Aorta (tissue), 5 donors: ENCODE data around the gene ZNF423. TPM values are rescaled to one million over a fixed set of nuclear protein-coding genes. Genes with fewer than 3 reads are reported as not detected.

Experiments
- ATAC-seq: fragments of 200-7000 bp; cut with Tn5 transposase; one replicate; pipeline ENCODE4 v1.9.1; 2022; ENCODE audit warnings: moderate library complexity; ENCODE audit not compliant: low FRiP score
- DNase-seq, 2 donors: peaks; one replicate each; pipeline ENCODE4 v3.0.0-alpha.2; 2020
- H3K27ac ChIP-seq, 2 donors: one replicate each; pipeline ENCODE4 v1.5.1; 2013; ENCODE audit warnings: low read length in 2 of 2, mild to moderate bottlenecking in 2 of 2, moderate library complexity in 2 of 2, control low read depth in 1 of 2, inconsistent platforms in 1 of 2, low read depth in 1 of 2
- H3K27me3 ChIP-seq, 2 donors: one replicate each; pipeline ENCODE4 v1.6.1; 2013; ENCODE audit warnings: control low read depth in 1 of 2, low read length in 1 of 2, mild to moderate bottlenecking in 1 of 2, moderate library complexity in 1 of 2; ENCODE audit not compliant: insufficient read depth in 2 of 2, control insufficient read depth in 1 of 2
- H3K36me3 ChIP-seq, 2 donors: one replicate each; pipeline ENCODE4 v1.6.1; 2013; ENCODE audit warnings: control low read depth in 1 of 2, low read length in 1 of 2, mild to moderate bottlenecking in 1 of 2; ENCODE audit not compliant: insufficient read depth in 2 of 2, control insufficient read depth in 1 of 2
- H3K4me1 ChIP-seq, 2 donors: one replicate each; pipeline ENCODE4 v1.6.1; 2013; ENCODE audit warnings: low read length in 2 of 2, control low read depth in 1 of 2, mild to moderate bottlenecking in 1 of 2, moderate library complexity in 1 of 2; ENCODE audit not compliant: insufficient read depth in 2 of 2, control insufficient read depth in 1 of 2
- H3K4me3 ChIP-seq, 2 donors: one replicate each; pipeline ENCODE4 v1.5.1; 2013; ENCODE audit warnings: low read length in 2 of 2, control low read depth in 1 of 2, mild to moderate bottlenecking in 1 of 2
- H3K9me3 ChIP-seq: one replicate; pipeline ENCODE4 v1.6.1; 2013; ENCODE audit warnings: mild to moderate bottlenecking, low read length; ENCODE audit not compliant: control insufficient read depth
- WGBS, 2 donors: extraction: QIAGEN DNeasy Blood & Tissue Kit; methylation state at CpG; one replicate each; pipeline ENCODE4 v1.1.7; 2013; 5-methylcytosine and 5-hydroxymethylcytosine counted together
- intact Hi-C, 2 donors: fragments of 100-400 bp; cut with DNase I; formaldehyde crosslinking; loops; one replicate each; pipeline versions ENCODE4 v1.14.2 to v1.15.0; 2022
- polyA plus RNA-seq, 2 donors: library from polyadenylated mRNA; stranded (reverse); fragments of 200-250 nt; gene quantifications; one replicate each; pipeline ENCODE4 v1.2.3, GENCODE V29; 2013
- total RNA-seq, 2 donors: library from RNA; stranded (reverse); fragmentation: NEBNext Ultra II Directional; extraction: Animal tissue kit (Norgen Biotek cat#: 25700); gene quantifications; one replicate each; pipeline ENCODE4 v1.2.1, GENCODE V29; 2021
- donor health status: healthy with polysubstance abuse.
- donor health status: Bipolar disorder and iron deficiency.
- donor health status: DM: no; HTN: no; CAD: no.
- donor health status: DM: no; HTN: no; CAD: no.
- donor health status: DM: yes; HTN: yes; CAD: no.

The ZNF423 gene
- total and polyA plus RNA-seq, 4 donors = 3.1 to 43.1 (median 10.0) TPM

GRCh38 chr16:49556249-49556605 lies 299.7 kb downstream of the ZNF423 start:
- H3K4me3 ChIP-seq = no peak overlapping the region
- no peak overlapping the region for H3K27ac ChIP-seq
- 71 to 72% methylated on average over 4 of the region's 4 CpGs for WGBS, 2 donors
- intact Hi-C loops = no loop called here
- DNase-seq (no peak), ATAC-seq (no peak)
- no peaks in the 10 kb centered on the region for H3K27me3 ChIP-seq
- no peaks in the 10 kb centered on the region for H3K36me3 ChIP-seq
- H3K9me3 ChIP-seq = no peaks in the 10 kb centered on the region
- H3K4me1 ChIP-seq = no peaks in the 10 kb centered on the region

GRCh38 chr16:49554681-49555080 lies 301.2 kb downstream of the ZNF423 start:
- 92 to 93% methylated on average over 3 of the region's 3 CpGs for WGBS, 2 donors

GRCh38 chr16:49552313-49552928 lies 303.5 kb downstream of the ZNF423 start:
- no peaks in the 10 kb centered on the region for H3K9me3 ChIP-seq
- H3K4me3 ChIP-seq = no peak overlapping the region
- 92 to 94% methylated on average over 10 of the region's 10 CpGs for WGBS, 2 donors
- H3K4me1 ChIP-seq = no peaks in the 10 kb centered on the region
- ATAC-seq (no peak), DNase-seq (no peak)
- no peaks in the 10 kb centered on the region for H3K27me3 ChIP-seq
- H3K27ac ChIP-seq = no peak overlapping the region
- H3K36me3 ChIP-seq = no peaks in the 10 kb centered on the region
- intact Hi-C loops = no loop called here

More at GRCh38 chr16:49554681-49555080, 301.2 kb downstream of the ZNF423 start:
- Histone ChIP-seq H3K27me3 (no peaks in the 10 kb centered on the region), H3K4me1 (no peaks in the 10 kb centered on the region), H3K4me3 (no peak overlapping the region), H3K36me3 (no peaks in the 10 kb centered on the region), H3K9me3 (no peaks in the 10 kb centered on the region), H3K27ac (no peak overlapping the region)
- intact Hi-C loops = no loop called here
- no peak for ATAC-seq
- DNase-seq = no peak

- H3K27me3 ChIP-seq = no peaks in the 10 kb centered on the region
- intact Hi-C loops = no loop called here
- WGBS, 2 donors = 96% methylated on average over 6 of the region's 6 CpGs
Observed at GRCh38 chr16:49550666-49551065, 305.2 kb downstream of the ZNF423 start.

GRCh38 chr16:49550140-49550539 lies 305.8 kb downstream of the ZNF423 start:
- H3K27ac ChIP-seq = no peak overlapping the region
- no peak overlapping the region for H3K4me3 ChIP-seq
- no peak for ATAC-seq
- no peaks in the 10 kb centered on the region for H3K9me3 ChIP-seq
- no peak for DNase-seq
- no peaks in the 10 kb centered on the region for H3K36me3 ChIP-seq
- intact Hi-C loops = no loop called here
- H3K27me3 ChIP-seq = no peaks in the 10 kb centered on the region
- no peaks in the 10 kb centered on the region for H3K4me1 ChIP-seq
- 91 to 93% methylated on average over 5 of the region's 5 CpGs for WGBS, 2 donors

More at GRCh38 chr16:49550666-49551065, 305.2 kb downstream of the ZNF423 start:
- Histone ChIP-seq H3K4me3 (no peak overlapping the region), H3K4me1 (no peaks in the 10 kb centered on the region), H3K27ac (no peak overlapping the region), H3K36me3 (no peaks in the 10 kb centered on the region), H3K9me3 (no peaks in the 10 kb centered on the region)
- DNase-seq (no peak), ATAC-seq (no peak)

- WGBS, 2 donors = 88 to 89% methylated on average over 14 of the region's 14 CpGs
- Histone ChIP-seq H3K4me3 (no peak overlapping the region), H3K27me3 (no peaks in the 10 kb centered on the region), H3K27ac (no peak overlapping the region), H3K9me3 (no peaks in the 10 kb centered on the region), H3K36me3 (no peaks in the 10 kb centered on the region), H3K4me1 (no peaks in the 10 kb centered on the region)
- intact Hi-C loops = loop anchor here in 1 of 2 donors (5.0 kb wide), 1 partner anchor 49 kb away; no protein-coding TSS in a partner anchor
- ATAC-seq = no peak
- DNase-seq = no peak
Observed at GRCh38 chr16:49548325-49548970, 307.5 kb downstream of the ZNF423 start.

GRCh38 chr16:49547448-49547847 lies 308.5 kb downstream of the ZNF423 start:
- H3K4me1 ChIP-seq = no peaks in the 10 kb centered on the region
- DNase-seq = no peak
- no peak for ATAC-seq
- H3K27me3 ChIP-seq = no peaks in the 10 kb centered on the region
- no peaks in the 10 kb centered on the region for H3K9me3 ChIP-seq
- intact Hi-C loops = loop anchor here in 1 of 2 donors (5.0 kb wide), 1 partner anchor 50 kb away; no protein-coding TSS in a partner anchor
- no peak overlapping the region for H3K4me3 ChIP-seq
- 95 to 97% methylated on average over 9 of the region's 9 CpGs for WGBS, 2 donors
- H3K36me3 ChIP-seq = no peaks in the 10 kb centered on the region
- no peak overlapping the region for H3K27ac ChIP-seq

- Histone ChIP-seq H3K27me3 (no peaks in the 10 kb centered on the region), H3K4me1 (no peaks in the 10 kb centered on the region), H3K4me3 (no peak overlapping the region), H3K27ac (no peak overlapping the region), H3K36me3 (no peaks in the 10 kb centered on the region), H3K9me3 (no peaks in the 10 kb centered on the region)
- DNase-seq = no peak
- intact Hi-C loops = loop anchor here in 1 of 2 donors (5.0 kb wide), 1 partner anchor 51 kb away; no protein-coding TSS in a partner anchor
- 95 to 100% methylated on average over 1 of the region's 1 CpG for whole genome bisulfite sequencing, 2 donors
- ATAC-seq = no peak
Observed at GRCh38 chr16:49546735-49547134, 309.2 kb downstream of the ZNF423 start.
